WTC11 (cell line): ENCODE data around the gene MEGF11.

ENCODE experiments used
- CTCF ChIP-seq: fragments of 200-600 bp; IDR thresholded peaks from 2 replicates; pipeline ENCODE4 v1.8.0; 2022; ENCODE audit warnings: antibody characterized with exemption
- FOXP1 ChIP-seq: sonication (generic); formaldehyde crosslinking; IDR thresholded peaks from 2 replicates; pipeline ENCODE4 v1.8.0; 2022; ENCODE audit warnings: missing genetic modification reagents, mild to moderate bottlenecking, moderate library complexity, borderline replicate concordance
- IRF2 ChIP-seq: sonication (generic); formaldehyde crosslinking; IDR thresholded peaks from 2 replicates; pipeline ENCODE4 v1.8.0; 2022; ENCODE audit warnings: low read depth, missing genetic modification reagents, borderline replicate concordance
- JUN ChIP-seq: sonication (generic); formaldehyde crosslinking; IDR thresholded peaks from 2 replicates; pipeline ENCODE4 v1.8.0; 2023; ENCODE audit warnings: mild to moderate bottlenecking, missing genetic modification reagents

DNA sequence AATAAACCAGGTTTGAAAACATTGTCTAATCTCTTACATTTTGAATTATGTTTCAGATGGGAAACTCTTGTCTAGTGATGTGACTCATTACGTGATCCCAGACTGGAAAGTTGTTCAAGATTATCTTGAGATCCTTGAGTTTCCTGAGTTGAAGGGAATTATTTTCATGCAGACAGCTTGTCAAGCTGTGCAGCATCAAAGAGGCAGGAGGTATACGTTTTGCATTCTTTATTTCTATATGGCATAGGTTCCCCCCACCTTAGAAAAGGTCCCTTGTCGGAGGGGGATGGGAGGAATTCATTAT is 41.3 kb upstream of the MEGF11 start:
- no peak for TF ChIP-seq CTCF
- no peak for TF ChIP-seq FOXP1 (CRISPR knock-in tag)
- no peak for TF ChIP-seq JUN (CRISPR knock-in tag)
- TF ChIP-seq IRF2 (CRISPR knock-in tag), result no peak
